ENCODE measurements around the gene CASK.

The CASK gene

GRCh38 chrX:41912923-41913322, 10.4 kb downstream of the CASK start:
- in situ Hi-C loops (cut with MboI; ENCODE audit: low sequenced_read_pairs), result no loop called here

GRCh38 chrX:41909068-41909467, 14.3 kb downstream of the CASK start:
- in situ Hi-C loops (cut with MboI; ENCODE audit: low sequenced_read_pairs), result no loop called here

- in situ Hi-C loops (cut with MboI; ENCODE audit: low sequenced_read_pairs), result no loop called here
Measured at GRCh38 chrX:41906515-41907187, 16.7 kb downstream of the CASK start.

- in situ Hi-C loops (cut with MboI; ENCODE audit: low sequenced_read_pairs), result no loop called here
Measured at GRCh38 chrX:41903544-41903943, 19.8 kb downstream of the CASK start.

- in situ Hi-C loops (cut with MboI; ENCODE audit: low sequenced_read_pairs), result no loop called here
Measured at GRCh38 chrX:41900321-41900720, 23.0 kb downstream of the CASK start.

GRCh38 chrX:41895826-41896225, 27.5 kb downstream of the CASK start:
- in situ Hi-C loops (cut with MboI; ENCODE audit: low sequenced_read_pairs), result no loop called here

GRCh38 chrX:41890026-41890423, 33.3 kb downstream of the CASK start:
- in situ Hi-C loops (cut with MboI; ENCODE audit: low sequenced_read_pairs), result no loop called here

- in situ Hi-C loops (cut with MboI; ENCODE audit: low sequenced_read_pairs), result no loop called here
Measured at GRCh38 chrX:41889317-41890025, 33.9 kb downstream of the CASK start.

GRCh38 chrX:41887691-41888090, 35.7 kb downstream of the CASK start:
- in situ Hi-C loops (cut with MboI; ENCODE audit: low sequenced_read_pairs), result no loop called here

GRCh38 chrX:41885724-41886123, 37.6 kb downstream of the CASK start:
- in situ Hi-C loops (cut with MboI; ENCODE audit: low sequenced_read_pairs), result no loop called here

- in situ Hi-C loops (cut with MboI; ENCODE audit: low sequenced_read_pairs), result no loop called here
Measured at GRCh38 chrX:41881166-41881565, 42.2 kb downstream of the CASK start.

GRCh38 chrX:41877167-41877566, 46.2 kb downstream of the CASK start:
- in situ Hi-C loops (cut with MboI; ENCODE audit: low sequenced_read_pairs), result no loop called here

GRCh38 chrX:41875142-41875541, 48.2 kb downstream of the CASK start:
- in situ Hi-C loops (cut with MboI; ENCODE audit: low sequenced_read_pairs), result no loop called here

GRCh38 chrX:41870719-41871151, 52.6 kb downstream of the CASK start:
- in situ Hi-C loops (cut with MboI; ENCODE audit: low sequenced_read_pairs), result no loop called here

GRCh38 chrX:41868392-41868977, 54.9 kb downstream of the CASK start:
- in situ Hi-C loops (cut with MboI; ENCODE audit: low sequenced_read_pairs), result no loop called here

GRCh38 chrX:41863343-41864203, 59.8 kb downstream of the CASK start:
- in situ Hi-C loops (cut with MboI; ENCODE audit: low sequenced_read_pairs), result no loop called here

GRCh38 chrX:41862562-41863184, 60.7 kb downstream of the CASK start:
- in situ Hi-C loops (cut with MboI; ENCODE audit: low sequenced_read_pairs), result no loop called here

GRCh38 chrX:41858161-41858775, 65.1 kb downstream of the CASK start:
- in situ Hi-C loops (cut with MboI; ENCODE audit: low sequenced_read_pairs), result no loop called here

- in situ Hi-C loops (cut with MboI; ENCODE audit: low sequenced_read_pairs), result no loop called here
Measured at GRCh38 chrX:41857670-41858069, 65.7 kb downstream of the CASK start.

- in situ Hi-C loops (cut with MboI; ENCODE audit: low sequenced_read_pairs), result no loop called here
Measured at GRCh38 chrX:41846714-41847113, 76.6 kb downstream of the CASK start.
